CD4-positive, alpha-beta memory T cell (primary cell): ENCODE data around the gene GMPPA. TPM values are rescaled to one million over a fixed set of nuclear protein-coding genes. Genes with fewer than 3 reads are reported as not detected.

Source experiments
- microRNA-seq: library from miRNA; unstranded; fragments of <30 nt; microRNA quantifications from one replicate; pipeline ENCODE4 v1.2.0, GENCODE V29; 2021; ENCODE audit warnings: borderline replicate concordance, borderline number of aligned reads, borderline microRNAs expressed, mixed read lengths
- polyA plus RNA-seq, 2 donors: library from polyadenylated mRNA; unstranded; fragments of 300-500 nt; fragmentation: Illumina TruSeq; gene quantifications; one replicate each; pipeline ENCODE4 v1.2.3, GENCODE V29; 2021
- total RNA-seq, 2 experiments: library from RNA; stranded (reverse); gene quantifications; one replicate each; pipeline ENCODE4 v1.2.3, GENCODE V29; 2021

The GMPPA gene
- total and polyA plus RNA-seq, 4 experiments from 2014 or later = 30.4 to 48.3 (median 38.1) TPM

Small RNAs within 50 kb of the gene (microRNA-seq; reads per million reads assigned to microRNA genes)
- not detected for gene MIR3132

Other genes starting within 250 kb of the GMPPA start
- not detected for gene TUBA4B, start 245.6 kb upstream of the GMPPA start, total RNA-seq
- not detected for gene TUBA4B, start 245.6 kb upstream of the GMPPA start, polyA plus RNA-seq
- 100 to 1,000 TPM; 242 to 259 TPM for gene TUBA4A, start 245.0 kb upstream of the GMPPA start, total RNA-seq
- 100 to 1,000 TPM; 157 to 268 TPM for gene TUBA4A, start 245.0 kb upstream of the GMPPA start, polyA plus RNA-seq
- gene DNAJB2, start 219.5 kb upstream of the GMPPA start, total RNA-seq = 100 to 1,000 TPM; 110 to 117 TPM
- gene DNAJB2, start 219.5 kb upstream of the GMPPA start, polyA plus RNA-seq = 1 to 10 TPM; 4.1 to 6.8 TPM
- gene PTPRN, start 189.5 kb upstream of the GMPPA start, total RNA-seq = not detected
- gene PTPRN, start 189.5 kb upstream of the GMPPA start, polyA plus RNA-seq = under 1 TPM in 1 of 2 donors, not detected in 1; 0.31 TPM
- not detected for gene RESP18, start 166.1 kb upstream of the GMPPA start, total RNA-seq
- not detected for gene RESP18, start 166.1 kb upstream of the GMPPA start, polyA plus RNA-seq
- 10 to 100 TPM; 70.4 to 75.9 TPM for gene DNPEP, start 111.0 kb upstream of the GMPPA start, total RNA-seq
- gene DNPEP, start 111.0 kb upstream of the GMPPA start, polyA plus RNA-seq = 10 to 100 TPM; 57.8 to 73.3 TPM
- gene DES, start 80.5 kb upstream of the GMPPA start, total RNA-seq = not detected
- gene DES, start 80.5 kb upstream of the GMPPA start, polyA plus RNA-seq = not detected
- gene SPEG, start 64.0 kb upstream of the GMPPA start, total RNA-seq = 1 to 10 TPM; 8.8 to 9.0 TPM
- gene SPEG, start 64.0 kb upstream of the GMPPA start, polyA plus RNA-seq = under 1 TPM; 0.15 to 0.20 TPM
- gene ASIC4, start 15.6 kb downstream of the GMPPA start, total RNA-seq = under 1 TPM; 0.09 to 0.22 TPM
- not detected for gene ASIC4, start 15.6 kb downstream of the GMPPA start, polyA plus RNA-seq
- gene CHPF, start 44.9 kb downstream of the GMPPA start, total RNA-seq = 1 to 10 TPM; 7.7 to 8.5 TPM
- 1 to 10 TPM; 7.5 to 8.1 TPM for gene CHPF, start 44.9 kb downstream of the GMPPA start, polyA plus RNA-seq
- under 1 TPM; 0.67 to 0.76 TPM for gene TMEM198, start 45.1 kb downstream of the GMPPA start, total RNA-seq
- gene TMEM198, start 45.1 kb downstream of the GMPPA start, polyA plus RNA-seq = not detected
- under 1 TPM in 1 of 2 experiments, not detected in 1; 0.09 TPM for gene OBSL1, start 72.6 kb downstream of the GMPPA start, total RNA-seq
- gene OBSL1, start 72.6 kb downstream of the GMPPA start, polyA plus RNA-seq = not detected
- gene INHA, start 73.4 kb downstream of the GMPPA start, total RNA-seq = not detected
- not detected for gene INHA, start 73.4 kb downstream of the GMPPA start, polyA plus RNA-seq
- 10 to 100 TPM; 48.7 to 50.2 TPM for gene STK11IP, start 99.0 kb downstream of the GMPPA start, total RNA-seq
- gene STK11IP, start 99.0 kb downstream of the GMPPA start, polyA plus RNA-seq = 1 to 10 TPM; 8.3 to 9.8 TPM
- gene SLC4A3, start 128.7 kb downstream of the GMPPA start, total RNA-seq = not detected
- gene SLC4A3, start 128.7 kb downstream of the GMPPA start, polyA plus RNA-seq = not detected